Adrenal gland (tissue), 12 donors: ENCODE results near the gene ARL6IP4. TPM values are rescaled to one million over a fixed set of nuclear protein-coding genes. Genes with fewer than 3 reads are reported as not detected.

Source experiments
- DNase-seq, 7 donors: peaks; one replicate each; pipeline ENCODE4 v3.0.0-alpha.2; 2019 to 2020
- H3K27ac ChIP-seq, 5 donors: fragments of 200-600 bp; sonication (generic) in 4 of 5; 1 replicate in 3 of 5; 2 replicates in 2 of 5; pipeline versions ENCODE4 v1.5.1 to v1.8.0; 2016 to 2020; ENCODE audit warnings: mild to moderate bottlenecking in 1 of 5
- H3K27me3 ChIP-seq: fragments of 200-600 bp; 2 replicates; pipeline ENCODE4 v1.8.0; 2021
- H3K36me3 ChIP-seq, 2 donors: fragments of 200-600 bp; replicated peaks in 1 of 2; 1 replicate in 1 of 2; 2 replicates in 1 of 2; pipeline versions ENCODE4 v1.5.1 to v1.8.0; 2018 to 2022
- H3K4me1 ChIP-seq, 2 donors: fragments of 200-600 bp; replicated peaks in 1 of 2; 1 replicate in 1 of 2; 2 replicates in 1 of 2; pipeline versions ENCODE4 v1.5.1 to v1.8.0; 2018 to 2021
- H3K4me3 ChIP-seq, 4 donors: fragments of 200-600 bp; sonication (generic) in 3 of 4; one replicate each; pipeline ENCODE4 v1.5.1; 2016 to 2018
- H3K9me3 ChIP-seq, 3 donors: fragments of 200-600 bp; sonication (generic) in 1 of 3; replicated peaks in 1 of 3; 1 replicate in 2 of 3; 2 replicates in 1 of 3; pipeline versions ENCODE4 v1.5.1 to v1.8.0; 2016 to 2021
- CTCF ChIP-seq, 6 experiments: fragments of 450-650 bp in 4 of 6; fragments of 200-600 bp in 2 of 6; sonication (generic) in 1 of 6; IDR thresholded peaks; 1 replicate in 5 of 6; 2 replicates in 1 of 6; pipeline versions ENCODE4 v1.5.1 to v1.8.0; 2016 to 2021; ENCODE audit warnings: antibody characterized with exemption in 6 of 6, mild to moderate bottlenecking in 2 of 6, moderate library complexity in 1 of 6
- POLR2A ChIP-seq, 2 donors: fragments of 450-650 bp; IDR thresholded peaks; one replicate each; pipeline ENCODE4 v1.6.1; 2017; ENCODE audit warnings: antibody characterized with exemption in 2 of 2, mild to moderate bottlenecking in 2 of 2, moderate library complexity in 1 of 2
- WGBS, 4 donors: extraction: QIAGEN DNeasy Blood & Tissue Kit in 2 of 4; methylation state at CpG; one replicate each; pipeline versions ENCODE4 v1.1.5 to v1.1.7; 2013 to 2017; 5-methylcytosine and 5-hydroxymethylcytosine counted together
- intact Hi-C, 2 donors: fragments of 100-400 bp; cut with DNase I; formaldehyde crosslinking; loops; one replicate each; pipeline versions ENCODE4 v1.14.1 to v1.15.0; 2022 to 2023
- polyA plus RNA-seq, 3 donors: library from polyadenylated mRNA; stranded (reverse); fragments of 200-250 nt in 2 of 3; fragments of 350-450 nt in 1 of 3; fragmentation: Illumina TruSeq in 1 of 3; extraction: RNeasy Lipid Tissue Mini Kit (QIAGEN cat#74804) in 1 of 3; gene quantifications; one replicate each; pipeline ENCODE4 v1.2.3, GENCODE V29; 2013 to 2014
- total RNA-seq, 9 donors: library from RNA; depleted of rRNA in 4 of 9; stranded (reverse); fragments of >200 nt in 4 of 9; fragments of 120-200 nt in 1 of 9; fragmentation: NEBNext Ultra II Directional in 1 of 9; extraction: Animal tissue kit (Norgen Biotek cat#: 25700) in 1 of 9; gene quantifications; one replicate each; pipeline versions ENCODE4 v1.1.0 to v1.2.4, GENCODE V29; 2013 to 2023
- donor health status: healthy with polysubstance abuse.
- donor health status: Bipolar disorder and iron deficiency.
- donor health status: DM: yes; HTN: yes; CAD: no.
- donor health status: DM: no; HTN: no; CAD: no.
- donor health status: DM: no; HTN: no; CAD: no.
- donor health status: DM: yes; HTN: yes; CAD: no.

Gene ARL6IP4
- total and polyA plus RNA-seq, 12 donors = 192 to 709 (median 296) TPM

GRCh38 chr12:122958198-122958888, 22.1 kb upstream of the ARL6IP4 start:
- H3K4me3 ChIP-seq = no peak overlapping the region
- H3K27me3 ChIP-seq = no peaks in the 10 kb centered on the region
- intact Hi-C loops = no loop called here
- TF ChIP-seq CTCF (IDR thresholded peaks at IDR 0.05) = no peak
- TF ChIP-seq POLR2A (IDR thresholded peaks at IDR 0.05) = no peak
- H3K36me3 ChIP-seq = peaks cover 0 to 7% of the 10 kb centered on the region in 2 donors
- no peaks in the 10 kb centered on the region for H3K9me3 ChIP-seq
- 85 to 96% (median 92%) methylated on average over 5 of the region's 5 CpGs for WGBS, 4 donors
- H3K27ac ChIP-seq = no peak overlapping the region
- no peak for DNase-seq
- peaks cover 0 to under 1% of the 10 kb centered on the region in 2 donors for H3K4me1 ChIP-seq

- Histone ChIP-seq H3K4me1 (peaks cover 8 to 14% of the 10 kb centered on the region in 2 donors), H3K9me3 (no peaks in the 10 kb centered on the region), H3K27me3 (no peaks in the 10 kb centered on the region), H3K4me3 (no peak overlapping the region), H3K27ac (no peak overlapping the region), H3K36me3 (peaks cover 0 to 7% of the 10 kb centered on the region in 2 donors)
- no peak for DNase-seq
- 92 to 95% (median 94%) methylated on average over 14 to 35 of the region's 35 CpGs for WGBS, 4 donors
- intact Hi-C loops = no loop called here
- TF ChIP-seq CTCF (IDR thresholded peaks at IDR 0.05) = no peak
These were observed 20.8 kb upstream of the ARL6IP4 start for GRCh38 chr12:122959566-122960192.

GRCh38 chr12:122960193-122960569, 20.3 kb upstream of the ARL6IP4 start:
- Histone ChIP-seq H3K4me1 (peaks cover 8 to 17% of the 10 kb centered on the region in 2 donors), H3K4me3 (no peak overlapping the region), H3K9me3 (no peaks in the 10 kb centered on the region), H3K36me3 (peaks cover 0 to 7% of the 10 kb centered on the region in 2 donors), H3K27me3 (no peaks in the 10 kb centered on the region), H3K27ac (no peak overlapping the region)
- intact Hi-C loops = no loop called here
- no peak for DNase-seq
- WGBS, 4 donors = 94 to 97% (median 95%) methylated on average over 3 to 8 of the region's 8 CpGs
- TF ChIP-seq CTCF (IDR thresholded peaks at IDR 0.05) (no peak), POLR2A (IDR thresholded peaks at IDR 0.05) (no peak)

GRCh38 chr12:122961531-122962329, 18.8 kb upstream of the ARL6IP4 start:
- no peak overlapping the region for H3K27ac ChIP-seq
- no peaks in the 10 kb centered on the region for H3K9me3 ChIP-seq
- peak in 1 of 7 donors; percentile 15 for DNase-seq
- TF ChIP-seq CTCF (IDR thresholded peaks at IDR 0.05) (no peak), POLR2A (IDR thresholded peaks at IDR 0.05) (no peak)
- no peak overlapping the region for H3K4me3 ChIP-seq
- peaks cover 0 to 7% of the 10 kb centered on the region in 2 donors for H3K36me3 ChIP-seq
- peaks cover 17 to 27% of the 10 kb centered on the region in 2 donors for H3K4me1 ChIP-seq
- no peaks in the 10 kb centered on the region for H3K27me3 ChIP-seq
- 79 to 90% (median 86%) methylated on average over 4 to 10 of the region's 10 CpGs for WGBS, 4 donors
- intact Hi-C loops = no loop called here
